ENCODE results near the gene CYP2D6.
"Not testable (repeated sequence)": the region's sequence is repeated elsewhere in the genome, so short reads cannot be mapped to it uniquely, and the experiment has no call there.

CYP2D6 gene

GRCh38 chr22:42140153-42140552, 9.5 kb upstream of the CYP2D6 start:
- H3K9ac ChIP-seq (ENCODE audit: low read length); H4K91ac ChIP-seq (ENCODE audit: low read depth, low read length); H2AK5ac ChIP-seq (ENCODE audit: low read length); H3K4me2 ChIP-seq (ENCODE audit: low read length); H2BK120ac ChIP-seq (ENCODE audit: insufficient read depth, low read length, poor library complexity); H4K12ac ChIP-seq (ENCODE audit: low read depth, low read length); H3K4me1 ChIP-seq (ENCODE audit: control insufficient read depth in 1 of 2, insufficient read depth in 2 of 2, low read length in 2 of 2); H3K27ac ChIP-seq (ENCODE audit: low read depth, low read length); H3K18ac ChIP-seq (ENCODE audit: low read length); H4K8ac ChIP-seq (ENCODE audit: low read depth, low read length); H2AFZ ChIP-seq (ENCODE audit: insufficient read depth, low read length, poor library complexity); H3K9me3 ChIP-seq (ENCODE audit: insufficient read depth, low read depth, low read length); DNase-seq; H2BK12ac ChIP-seq (ENCODE audit: low read length); H2BK5ac ChIP-seq (ENCODE audit: low read depth, low read length, poor library complexity); H3K23ac ChIP-seq (ENCODE audit: low read length); H3K79me1 ChIP-seq (ENCODE audit: low read length); H3K79me2 ChIP-seq (ENCODE audit: control insufficient read depth, insufficient read depth, low read length, poor library complexity); H3K14ac ChIP-seq (ENCODE audit: low read length); H3K27me3 ChIP-seq (ENCODE audit: insufficient read depth, low read length); H3K4me3 ChIP-seq (ENCODE audit: low read depth, low read length); H3K4ac ChIP-seq (ENCODE audit: low read depth, low read length): not testable (repeated sequence)
- H3K36me3 ChIP-seq (ENCODE audit: control insufficient read depth in 1 of 2, insufficient read depth in 2 of 2, low read length in 2 of 2): peaks cover 12 to 18% of the 10 kb centered on the region in 2 experiments
- no CpG with 5 or more reads among the region's 17 CpGs for WGBS (ENCODE audit: extremely low coverage, insufficient coverage, insufficient read length)

GRCh38 chr22:42139508-42139907, 8.9 kb upstream of the CYP2D6 start:
- not testable (repeated sequence) for H3K27me3 ChIP-seq (ENCODE audit: insufficient read depth, low read length); H3K23ac ChIP-seq (ENCODE audit: low read length); H2BK5ac ChIP-seq (ENCODE audit: low read depth, low read length, poor library complexity); H3K4ac ChIP-seq (ENCODE audit: low read depth, low read length); H2AFZ ChIP-seq (ENCODE audit: insufficient read depth, low read length, poor library complexity); H4K12ac ChIP-seq (ENCODE audit: low read depth, low read length); H2AK5ac ChIP-seq (ENCODE audit: low read length); H3K9me3 ChIP-seq (ENCODE audit: insufficient read depth, low read depth, low read length); H3K18ac ChIP-seq (ENCODE audit: low read length); H3K4me1 ChIP-seq (ENCODE audit: control insufficient read depth in 1 of 2, insufficient read depth in 2 of 2, low read length in 2 of 2); H2BK120ac ChIP-seq (ENCODE audit: insufficient read depth, low read length, poor library complexity); H2BK12ac ChIP-seq (ENCODE audit: low read length); H3K27ac ChIP-seq (ENCODE audit: low read depth, low read length); H3K4me3 ChIP-seq (ENCODE audit: low read depth, low read length); H4K91ac ChIP-seq (ENCODE audit: low read depth, low read length); H4K8ac ChIP-seq (ENCODE audit: low read depth, low read length); H3K79me1 ChIP-seq (ENCODE audit: low read length); H3K4me2 ChIP-seq (ENCODE audit: low read length); DNase-seq; H3K9ac ChIP-seq (ENCODE audit: low read length); H3K79me2 ChIP-seq (ENCODE audit: control insufficient read depth, insufficient read depth, low read length, poor library complexity); H3K14ac ChIP-seq (ENCODE audit: low read length)
- no CpG with 5 or more reads among the region's 7 CpGs for WGBS (ENCODE audit: extremely low coverage, insufficient coverage, insufficient read length)
- peaks cover 12 to 16% of the 10 kb centered on the region in 2 experiments for H3K36me3 ChIP-seq (ENCODE audit: control insufficient read depth in 1 of 2, insufficient read depth in 2 of 2, low read length in 2 of 2)

GRCh38 chr22:42138972-42139371, 8.4 kb upstream of the CYP2D6 start:
- no peaks in the 10 kb centered on the region for H3K4me1 ChIP-seq (ENCODE audit: control insufficient read depth in 1 of 2, insufficient read depth in 2 of 2, low read length in 2 of 2)
- H3K27ac ChIP-seq (ENCODE audit: low read depth, low read length): no peak overlapping the region
- peaks cover 12 to 16% of the 10 kb centered on the region in 2 experiments for H3K36me3 ChIP-seq (ENCODE audit: control insufficient read depth in 1 of 2, insufficient read depth in 2 of 2, low read length in 2 of 2)
- no peaks in the 10 kb centered on the region for H3K79me1 ChIP-seq (ENCODE audit: low read length)
- no peak overlapping the region for H4K8ac ChIP-seq (ENCODE audit: low read depth, low read length)
- H3K14ac ChIP-seq (ENCODE audit: low read length): no peak overlapping the region
- H3K4ac ChIP-seq (ENCODE audit: low read depth, low read length): no peak overlapping the region
- no peak for DNase-seq
- H3K4me2 ChIP-seq (ENCODE audit: low read length): no peak overlapping the region
- H4K12ac ChIP-seq (ENCODE audit: low read depth, low read length): no peak overlapping the region
- H4K91ac ChIP-seq (ENCODE audit: low read depth, low read length): no peak overlapping the region
- WGBS (ENCODE audit: extremely low coverage, insufficient coverage, insufficient read length): no CpG with 5 or more reads among the region's 2 CpGs
- H3K79me2 ChIP-seq (ENCODE audit: control insufficient read depth, insufficient read depth, low read length, poor library complexity): no peaks in the 10 kb centered on the region
- H2BK120ac ChIP-seq (ENCODE audit: insufficient read depth, low read length, poor library complexity): no peak overlapping the region
- no peak overlapping the region for H2BK5ac ChIP-seq (ENCODE audit: low read depth, low read length, poor library complexity)
- H3K9ac ChIP-seq (ENCODE audit: low read length): no peak overlapping the region
- H3K4me3 ChIP-seq (ENCODE audit: low read depth, low read length): no peak overlapping the region
- H2AK5ac ChIP-seq (ENCODE audit: low read length): no peak overlapping the region
- no peak overlapping the region for H3K23ac ChIP-seq (ENCODE audit: low read length)
- no peak overlapping the region for H3K18ac ChIP-seq (ENCODE audit: low read length)
- no peaks in the 10 kb centered on the region for H3K27me3 ChIP-seq (ENCODE audit: insufficient read depth, low read length)
- H2AFZ ChIP-seq (ENCODE audit: insufficient read depth, low read length, poor library complexity): no peak overlapping the region
- H3K9me3 ChIP-seq (ENCODE audit: insufficient read depth, low read depth, low read length): peaks cover 3% of the 10 kb centered on the region
- H2BK12ac ChIP-seq (ENCODE audit: low read length): no peak overlapping the region

- Histone ChIP-seq H2BK12ac (ENCODE audit: low read length) (no peak overlapping the region), H3K36me3 (ENCODE audit: control insufficient read depth in 1 of 2, insufficient read depth in 2 of 2, low read length in 2 of 2) (peaks cover 12 to 16% of the 10 kb centered on the region in 2 experiments), H3K27me3 (ENCODE audit: insufficient read depth, low read length) (no peaks in the 10 kb centered on the region), H3K9me3 (ENCODE audit: insufficient read depth, low read depth, low read length) (peaks cover 3% of the 10 kb centered on the region), H4K91ac (ENCODE audit: low read depth, low read length) (no peak overlapping the region), H3K4me2 (ENCODE audit: low read length) (no peak overlapping the region), H2BK5ac (ENCODE audit: low read depth, low read length, poor library complexity) (no peak overlapping the region), H2BK120ac (ENCODE audit: insufficient read depth, low read length, poor library complexity) (no peak overlapping the region), H3K4ac (ENCODE audit: low read depth, low read length) (no peak overlapping the region), H3K14ac (ENCODE audit: low read length) (no peak overlapping the region), H3K4me3 (ENCODE audit: low read depth, low read length) (no peak overlapping the region), H4K12ac (ENCODE audit: low read depth, low read length) (no peak overlapping the region), H3K79me2 (ENCODE audit: control insufficient read depth, insufficient read depth, low read length, poor library complexity) (no peaks in the 10 kb centered on the region), H2AK5ac (ENCODE audit: low read length) (no peak overlapping the region), H3K23ac (ENCODE audit: low read length) (no peak overlapping the region), H3K18ac (ENCODE audit: low read length) (no peak overlapping the region), H3K79me1 (ENCODE audit: low read length) (no peaks in the 10 kb centered on the region), H4K8ac (ENCODE audit: low read depth, low read length) (no peak overlapping the region), H3K9ac (ENCODE audit: low read length) (no peak overlapping the region), H3K4me1 (ENCODE audit: control insufficient read depth in 1 of 2, insufficient read depth in 2 of 2, low read length in 2 of 2) (no peaks in the 10 kb centered on the region), H3K27ac (ENCODE audit: low read depth, low read length) (no peak overlapping the region), H2AFZ (ENCODE audit: insufficient read depth, low read length, poor library complexity) (no peak overlapping the region)
- DNase-seq: no peak
- no CpG with 5 or more reads among the region's 31 CpGs for WGBS (ENCODE audit: extremely low coverage, insufficient coverage, insufficient read length)
Measured at GRCh38 chr22:42138122-42138770, 7.6 kb upstream of the CYP2D6 start.

Data from trophoblast cell (in vitro differentiated cells and primary cell).